GM12878 (cell line): Measurements from ENCODE around the gene ADCY5. TPM values are rescaled to one million over a fixed set of nuclear protein-coding genes. Genes with fewer than 3 reads are reported as not detected.

Experiments
- ATAC-seq: fragments of 200-7000 bp; cut with Tn5 transposase; 3 replicates; pipeline ENCODE4 v1.9.1; 2020; ENCODE audit warnings: mild to moderate bottlenecking, moderate library complexity
- BruUV-seq: library from RNA; stranded (reverse); fragments of 400-500 nt; replicated peaks from 2 replicates; lab custom pipeline; 2021; lab: Mats Ljungman, UMichigan
- CTCF ChIA-PET: fragments of 300-600 bp; sonication (Branson Sonifier 250); formaldehyde crosslinking; extraction: SDS; loops from one replicate; lab custom pipeline; 2021; ENCODE audit warnings: inconsistent platforms; lab: Yijun Ruan, JAX
- POLR2A ChIA-PET: fragments of 350-600 bp; formaldehyde crosslinking; extraction: SDS; loops from one replicate; lab custom pipeline; 2021; ENCODE audit warnings: inconsistent platforms; lab: Charles Lee
- RAD21 ChIA-PET: fragments of 300-600 bp; sonication (Branson Sonifier 250); formaldehyde crosslinking; loops from one replicate; lab custom pipeline; 2023; ENCODE audit warnings: antibody characterized with exemption; ENCODE audit not compliant: unreplicated experiment; lab: Charles Lee
- SMC1A ChIA-PET: fragments of 300-600 bp; sonication (Branson Sonifier 250); formaldehyde crosslinking; loops from one replicate; lab custom pipeline; 2023; ENCODE audit not compliant: unreplicated experiment, uncharacterized antibody; lab: Charles Lee
- DNase-seq: peaks from one replicate; pipeline ENCODE4 v3.0.0-alpha.2; 2011; ENCODE audit warnings: low read depth, low spot score
- FAIRE-seq: peaks from 3 replicates; lab custom pipeline; 2011; peaks lifted over from hg19 to GRCh38; lab: Jason Lieb, UNC
- H2AFZ ChIP-seq: 2 replicates; pipeline ENCODE4 v1.6.0; 2011; ENCODE audit warnings: low read depth, low read length, control low read depth; ENCODE audit not compliant: control insufficient read depth
- H3K27ac ChIP-seq: 2 replicates; pipeline ENCODE4 v1.5.1; 2011; ENCODE audit warnings: control low read depth; ENCODE audit not compliant: control insufficient read depth, insufficient read depth
- H3K27me3 ChIP-seq, 2 experiments: replicated peaks in 1 of 2; 2 replicates each; pipeline versions ENCODE4 v1.6.0 to v1.6.1; 2011; ENCODE audit warnings: low read length in 1 of 2; ENCODE audit not compliant: control insufficient read depth in 2 of 2, insufficient read depth in 2 of 2
- H3K36me3 ChIP-seq, 2 experiments: 2 replicates each; pipeline ENCODE4 v1.5.1; 2011; ENCODE audit warnings: low read length in 1 of 2; ENCODE audit not compliant: control insufficient read depth in 2 of 2, insufficient read depth in 2 of 2
- H3K4me1 ChIP-seq: 2 replicates; pipeline ENCODE4 v1.6.1; 2011; ENCODE audit warnings: mild to moderate bottlenecking, low read length, moderate library complexity, mixed read lengths; ENCODE audit not compliant: control insufficient read depth, insufficient read depth
- H3K4me2 ChIP-seq: 2 replicates; pipeline ENCODE4 v1.6.0; 2011; ENCODE audit warnings: control low read depth; ENCODE audit not compliant: control insufficient read depth, insufficient read depth
- H3K4me3 ChIP-seq: fragments of 200-600 bp; sonication (generic); 2 replicates; pipeline ENCODE4 v1.5.1; 2016
- H3K79me2 ChIP-seq: 2 replicates; pipeline ENCODE4 v1.6.0; 2011; ENCODE audit warnings: low read length; ENCODE audit not compliant: control insufficient read depth, insufficient read depth
- H3K9ac ChIP-seq: 2 replicates; pipeline ENCODE4 v1.8.0; 2011; ENCODE audit warnings: low read length, control low read depth, mixed read lengths; ENCODE audit not compliant: control insufficient read depth, insufficient read depth
- H3K9me3 ChIP-seq: replicated peaks from 3 replicates; pipeline ENCODE4 v1.5.1; 2011; ENCODE audit warnings: mild to moderate bottlenecking, low read length; ENCODE audit not compliant: control insufficient read depth, insufficient read depth
- H4K20me1 ChIP-seq: 2 replicates; pipeline ENCODE4 v1.6.0; 2011; ENCODE audit not compliant: control insufficient read depth, insufficient read depth
- CHD2 ChIP-seq: IDR thresholded peaks from 2 replicates; pipeline ENCODE4 v1.6.1; 2011; ENCODE audit warnings: low read depth, low read length, improper control_type of control experiment, borderline replicate concordance
- ETV6 ChIP-seq, 2 experiments: fragments of 450-650 bp in 1 of 2; IDR thresholded peaks in 1 of 2; conservative IDR thresholded peaks in 1 of 2; 2 replicates each; pipeline ENCODE4 v1.6.1; 2014; ENCODE audit warnings: antibody characterized with exemption in 1 of 2, borderline replicate concordance in 1 of 2, low read depth in 1 of 2, mild to moderate bottlenecking in 1 of 2, moderate library complexity in 1 of 2
- GABPA ChIP-seq: IDR thresholded peaks from 2 replicates; pipeline ENCODE4 v1.6.1; 2014; ENCODE audit warnings: antibody characterized with exemption, low read depth, mild to moderate bottlenecking, inconsistent platforms
- HDAC2 ChIP-seq: fragments of 200-600 bp; sonication (generic); IDR thresholded peaks from 2 replicates; pipeline ENCODE4 v1.6.1; 2017
- NR2F1 ChIP-seq: fragments of 450-650 bp; conservative IDR thresholded peaks from 2 replicates; pipeline ENCODE4 v1.6.1; 2017; ENCODE audit warnings: mild to moderate bottlenecking
- POLR2A ChIP-seq: IDR thresholded peaks from 2 replicates; pipeline ENCODE4 v1.6.1; 2011; ENCODE audit warnings: low read depth, mild to moderate bottlenecking, low read length
- POLR2AphosphoS5 ChIP-seq: IDR thresholded peaks from 2 replicates; pipeline ENCODE4 v1.6.1; 2011; ENCODE audit warnings: mild to moderate bottlenecking, low read length, inconsistent platforms
- RB1 ChIP-seq: fragments of 450-650 bp; formaldehyde crosslinking; IDR thresholded peaks from 2 replicates; pipeline ENCODE4 v1.6.1; 2017; ENCODE audit warnings: mild to moderate bottlenecking, borderline replicate concordance
- RCOR1 ChIP-seq: conservative IDR thresholded peaks from 2 replicates; pipeline ENCODE4 v1.6.1; 2012; ENCODE audit warnings: low read depth, low read length, improper control_type of control experiment
- RFX5 ChIP-seq: IDR thresholded peaks from 2 replicates; pipeline ENCODE4 v1.6.1; 2011; ENCODE audit warnings: low read depth, low read length, improper control_type of control experiment
- SIX5 ChIP-seq: IDR thresholded peaks from 2 replicates; pipeline ENCODE4 v1.6.1; 2011; ENCODE audit warnings: mild to moderate bottlenecking, low read depth, low read length, moderate library complexity; ENCODE audit not compliant: severe bottlenecking
- TCF3 ChIP-seq: IDR thresholded peaks from 2 replicates; pipeline ENCODE4 v1.6.1; 2012; ENCODE audit warnings: low read depth, mild to moderate bottlenecking, low read length, borderline replicate concordance; ENCODE audit not compliant: insufficient read depth
- ZBTB33 ChIP-seq: fragments of 450-650 bp; IDR thresholded peaks from 2 replicates; pipeline ENCODE4 v1.6.1; 2017; ENCODE audit warnings: mild to moderate bottlenecking
- ZSCAN29 ChIP-seq: fragments of 450-650 bp; IDR thresholded peaks from 2 replicates; pipeline ENCODE4 v1.6.1; 2017; ENCODE audit warnings: mild to moderate bottlenecking, moderate library complexity
- WGBS: methylation state at CpG from one replicate; pipeline ENCODE4 v1.1.6; 2016; ENCODE audit warnings: low lambda C conversion rate; ENCODE audit not compliant: insufficient replicate concordance, insufficient coverage; ENCODE audit errors: missing lambda C conversion rate; 5-methylcytosine and 5-hydroxymethylcytosine counted together
- in situ Hi-C: fragments of 300-500 bp; cut with MboI; formaldehyde crosslinking; loops from 9 replicates; pipeline ENCODE4 v1.14.3; 2018; ENCODE audit warnings: mixed read lengths
- intact Hi-C: fragments of 100-400 bp; cut with micrococcal nuclease; formaldehyde crosslinking; loops from one replicate; pipeline ENCODE4 v1.14.2; 2022; ENCODE audit not compliant: unreplicated experiment
- polyA plus RNA-seq, 11 experiments: library from polyadenylated mRNA; depleted of rRNA in 4 of 11; unstranded in 6 of 11; stranded (reverse) in 5 of 11; fragments of >200 nt; fragmentation: Nextera tagmentation in 4 of 11; fragmentation: Illumina TruSeq in 1 of 11; extraction: Ambion mirVana in 4 of 11; extraction: Trizol in 1 of 11; gene quantifications; 1 replicate in 1 of 11; 2 replicates in 10 of 11; pipeline versions ENCODE4 v1.2.1 to v1.2.3, GENCODE V29; 2011 to 2016; ENCODE audit warnings: inconsistent platforms in 2 of 11, missing spikeins in 2 of 11, low read depth in 1 of 11
- total RNA-seq, 4 experiments: library from RNA; depleted of rRNA in 3 of 4; stranded (reverse); fragments of >200 nt in 3 of 4; fragmentation: Illumina TruSeq in 1 of 4; extraction: Trizol in 1 of 4; gene quantifications; 2 replicates each; pipeline versions ENCODE4 v1.2.1 to v1.2.3, GENCODE V29; 2013 to 2021

ADCY5 gene
- total and polyA plus RNA-seq, 10 of the 15 experiments (the other 5 are each of a cell fraction or from before 2014, with no cell fraction given): under 0.01 to 0.24 (median 0.02) TPM; not detected in 4

- TF ChIP-seq GABPA (no peak), NR2F1 (no peak), RFX5 (no peak), HDAC2 (no peak), CHD2 (no peak)
These were observed 156.3 kb downstream of the ADCY5 start (continued) for GRCh38 chr3:123292321-123293310.

- POLR2A ChIA-PET: no interaction called here
These were observed 157.5 kb downstream of the ADCY5 start for GRCh38 chr3:123291404-123291803.

More at GRCh38 chr3:123291404-123291803, 157.5 kb downstream of the ADCY5 start:
- intact Hi-C loops: no loop called here
- 40% methylated on average over 7 of the region's 7 CpGs for WGBS
- Histone ChIP-seq H3K4me1 (no peaks in the 10 kb centered on the region), H3K9me3 (no peaks in the 10 kb centered on the region), H3K27me3 (no peaks in the 10 kb centered on the region; a peak in 1 of 4 replicates)
- DNase-seq (no peak), FAIRE-seq (no peak)
- SMC1A ChIA-PET: no interaction called here
- TF ChIP-seq SIX5 (no peak), ZSCAN29 (no peak), ZBTB33 (no peak), ETV6 (conservative IDR thresholded peaks at IDR 0.05 in 1 of 2, IDR thresholded peaks at IDR 0.05 in 1 of 2; ENCODE audit: borderline replicate concordance in 1 of 2, low read depth in 1 of 2) (no peak), TCF3 (no peak), POLR2AphosphoS5 (no peak), POLR2A (no peak), RB1 (no peak), RCOR1 (no peak)
- TF ChIP-seq, all 136 proteins: peak for 0
- Histone ChIP-seq H4K20me1 (no peaks in the 10 kb centered on the region), H3K4me3 (no peak overlapping the region), H3K4me2 (no peak overlapping the region), H3K9ac (no peak overlapping the region), H2AFZ (no peak overlapping the region), H3K27ac (no peak overlapping the region), H3K36me3 (no peaks in the 10 kb centered on the region), H3K79me2 (no peaks in the 10 kb centered on the region)
- no peak for ATAC-seq
- ChIA-PET CTCF (no interaction called here), RAD21 (no interaction called here)
- BruUV-seq: no TSS peak
- in situ Hi-C loops: no loop called here
